Esophagus mucosa (tissue), 1 donor: ENCODE measurements around the gene N4BP3. TPM values are rescaled to one million over a fixed set of nuclear protein-coding genes. Genes with fewer than 3 reads are reported as not detected.

Source experiments
- ATAC-seq: fragments of 200-7000 bp; cut with Tn5 transposase; one replicate; pipeline ENCODE4 v1.9.1; 2020
- total RNA-seq: library from RNA; stranded (reverse); gene quantifications from one replicate; pipeline ENCODE4 v1.2.4, GENCODE V29; 2023
- donor health status: DM: yes; HTN: yes; CAD: no.

N4BP3 gene
- total RNA-seq, 1 donor from 2014 or later, result 16.5 TPM

- ATAC-seq, result no peak
These were observed 37.8 kb downstream of the N4BP3 start for GRCh38 chr5:178150977-178151734.

- no peak for ATAC-seq
These were observed 39.4 kb downstream of the N4BP3 start for GRCh38 chr5:178152491-178153444.

- ATAC-seq, result peak; percentile 97
These were observed 40.4 kb downstream of the N4BP3 start, which contains the start of gene NHP2 for GRCh38 chr5:178153530-178154340. TSS of gene NHP2 (minus strand) at chr5:178153885. CDS start at chr5:178153817, 68 bp downstream.

GRCh38 chr5:178155065-178155464 lies 41.7 kb downstream of the N4BP3 start:
- ATAC-seq, result no peak

GRCh38 chr5:178160176-178160575 lies 46.8 kb downstream of the N4BP3 start:
- no peak for ATAC-seq

- ATAC-seq, result no peak
These were observed 49.1 kb downstream of the N4BP3 start for GRCh38 chr5:178162481-178162880.

- ATAC-seq, result peak; percentile 99
These were observed 50.7 kb downstream of the N4BP3 start for GRCh38 chr5:178163772-178164735.

- ATAC-seq, result no peak
These were observed 52.2 kb downstream of the N4BP3 start for GRCh38 chr5:178165581-178165980.

GRCh38 chr5:178170455-178170854 lies 57.1 kb downstream of the N4BP3 start:
- no peak for ATAC-seq

- ATAC-seq, result no peak
These were observed 61.1 kb downstream of the N4BP3 start for GRCh38 chr5:178174456-178174855.

Other genes with a start within 250 kb of the N4BP3 start
- not detected for gene PROP1, start 117.3 kb upstream of the N4BP3 start, total RNA-seq
- gene RMND5B, start 17.5 kb downstream of the N4BP3 start, total RNA-seq, result 71.5 TPM
- gene NHP2, start 40.4 kb downstream of the N4BP3 start, total RNA-seq, result 179 TPM
- gene GMCL2, start 73.8 kb downstream of the N4BP3 start, total RNA-seq, result not detected
- gene HNRNPAB, start 91.0 kb downstream of the N4BP3 start, total RNA-seq, result 153 TPM
- gene PHYKPL, start 119.3 kb downstream of the N4BP3 start, total RNA-seq, result 26.8 TPM